Activated T-helper 9 cell treated with anti-CD3 and anti-CD28 coated beads, Interleukin-2, amount 50 U/mL, for 16 hours (primary cell): ENCODE data around the gene PLEKHG5.
A peak's percentile ranks its signal among the peaks of the same experiment; 100 is the strongest.
"Not testable (repeated sequence)": the region's sequence is repeated elsewhere in the genome, so short reads cannot be mapped to it uniquely, and the experiment has no call there.

Source experiments
- DNase-seq: peaks from one replicate; pipeline ENCODE4 v3.0.0-alpha.2; 2020; ENCODE audit warnings: low read depth

PLEKHG5 gene

GRCh38 chr1:6446665-6447015, 44.8 kb downstream of the PLEKHG5 start:
- no peak for DNase-seq

GRCh38 chr1:6445929-6446328, 45.5 kb downstream of the PLEKHG5 start:
- not testable (repeated sequence) for DNase-seq

GRCh38 chr1:6445062-6445763, 46.3 kb downstream of the PLEKHG5 start:
- no peak for DNase-seq

- DNase-seq: no peak
Observed at GRCh38 chr1:6444377-6444776, 47.1 kb downstream of the PLEKHG5 start.

GRCh38 chr1:6443339-6444115, 47.9 kb downstream of the PLEKHG5 start:
- DNase-seq: no peak

- no peak for DNase-seq
Observed at GRCh38 chr1:6441586-6441985, 49.9 kb downstream of the PLEKHG5 start.

GRCh38 chr1:6440198-6441126, 51.0 kb downstream of the PLEKHG5 start:
- DNase-seq: peak; percentile 71

GRCh38 chr1:6438047-6438525, 53.4 kb downstream of the PLEKHG5 start:
- peak; percentile 62 for DNase-seq

GRCh38 chr1:6437012-6437700, 54.3 kb downstream of the PLEKHG5 start:
- DNase-seq: not testable (repeated sequence)

GRCh38 chr1:6436277-6436676, 55.2 kb downstream of the PLEKHG5 start:
- not testable (repeated sequence) for DNase-seq

GRCh38 chr1:6435547-6435946, 55.9 kb downstream of the PLEKHG5 start:
- DNase-seq: no peak

- no peak for DNase-seq
Observed at GRCh38 chr1:6435129-6435528, 56.3 kb downstream of the PLEKHG5 start.

GRCh38 chr1:6434186-6434585, 57.3 kb downstream of the PLEKHG5 start:
- DNase-seq: no peak

GRCh38 chr1:6431645-6432579, 59.6 kb downstream of the PLEKHG5 start:
- DNase-seq: not testable (repeated sequence)

GRCh38 chr1:6429660-6430411, 61.6 kb downstream of the PLEKHG5 start:
- not testable (repeated sequence) for DNase-seq

GRCh38 chr1:6428453-6428852, 63.0 kb downstream of the PLEKHG5 start:
- DNase-seq: not testable (repeated sequence)

GRCh38 chr1:6427441-6428390, 63.8 kb downstream of the PLEKHG5 start:
- DNase-seq: no peak

- no peak for DNase-seq
Observed at GRCh38 chr1:6426972-6427350, 64.5 kb downstream of the PLEKHG5 start.
